GM12864 (cell line): ENCODE results near the gene IL18.
"Not testable (repeated sequence)": the region's sequence is repeated elsewhere in the genome, so short reads cannot be mapped to it uniquely, and the experiment has no call there.

Experiments
- DNase-seq: peaks from one replicate; pipeline ENCODE4 v3.0.0-alpha.2; 2011; ENCODE audit warnings: low read depth
- H3K4me3 ChIP-seq: 2 replicates; pipeline ENCODE4 v1.5.1; 2011; ENCODE audit warnings: mild to moderate bottlenecking, low read depth, low read length, control low read depth
- TF ChIP-seq, protein P1 (sequence below): IDR thresholded peaks from 2 replicates; pipeline ENCODE4 v1.5.1; 2011; ENCODE audit warnings: low read depth, mild to moderate bottlenecking, moderate library complexity, low read length, control low read depth, inconsistent platforms; ENCODE audit errors: missing control alignments

The IL18 gene

DNA sequence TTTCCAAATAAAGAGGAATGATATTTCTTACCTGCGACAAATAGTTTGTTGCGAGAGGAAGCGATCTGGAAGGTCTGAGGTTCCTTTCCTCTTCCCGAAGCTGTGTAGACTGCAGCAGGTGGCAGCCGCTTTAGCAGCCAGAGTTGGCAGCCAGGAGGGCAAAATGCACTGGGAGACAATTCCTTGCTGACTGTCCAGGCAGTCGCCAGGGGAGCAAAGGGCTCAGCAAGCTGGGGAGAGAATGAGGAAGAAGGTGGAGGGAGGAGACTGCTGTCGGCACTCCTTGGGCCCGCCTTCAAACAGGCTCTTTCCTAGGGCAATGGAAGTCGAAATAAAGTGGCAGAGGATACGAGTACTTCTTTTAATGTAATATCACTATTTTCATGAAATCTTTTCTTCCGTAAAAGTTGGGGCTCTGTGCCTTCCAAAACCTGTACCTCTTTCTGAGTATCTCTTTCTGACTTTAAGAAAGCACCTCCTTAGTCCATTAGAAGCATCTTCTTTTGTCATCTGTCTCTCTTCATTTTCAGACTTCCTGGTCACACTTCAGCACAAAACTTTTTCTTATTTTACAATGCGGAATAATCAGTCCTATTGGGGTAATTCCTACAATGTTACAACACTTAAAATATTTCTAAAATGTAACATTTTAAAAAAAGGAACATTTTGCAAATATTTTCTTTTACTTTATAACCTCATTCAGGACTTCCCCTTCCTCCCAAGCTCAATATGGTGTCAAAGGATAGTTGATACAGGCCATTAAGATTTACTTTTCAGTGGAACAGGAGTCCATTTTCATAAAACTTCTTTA is at the start of gene IL18:
Gene IL18, minus strand, starts transcription at position 220 of the 811 bp plus-strand sequence. CDS start 9,041 bp downstream, outside the sequence.
- TF ChIP-seq, protein P1, sequence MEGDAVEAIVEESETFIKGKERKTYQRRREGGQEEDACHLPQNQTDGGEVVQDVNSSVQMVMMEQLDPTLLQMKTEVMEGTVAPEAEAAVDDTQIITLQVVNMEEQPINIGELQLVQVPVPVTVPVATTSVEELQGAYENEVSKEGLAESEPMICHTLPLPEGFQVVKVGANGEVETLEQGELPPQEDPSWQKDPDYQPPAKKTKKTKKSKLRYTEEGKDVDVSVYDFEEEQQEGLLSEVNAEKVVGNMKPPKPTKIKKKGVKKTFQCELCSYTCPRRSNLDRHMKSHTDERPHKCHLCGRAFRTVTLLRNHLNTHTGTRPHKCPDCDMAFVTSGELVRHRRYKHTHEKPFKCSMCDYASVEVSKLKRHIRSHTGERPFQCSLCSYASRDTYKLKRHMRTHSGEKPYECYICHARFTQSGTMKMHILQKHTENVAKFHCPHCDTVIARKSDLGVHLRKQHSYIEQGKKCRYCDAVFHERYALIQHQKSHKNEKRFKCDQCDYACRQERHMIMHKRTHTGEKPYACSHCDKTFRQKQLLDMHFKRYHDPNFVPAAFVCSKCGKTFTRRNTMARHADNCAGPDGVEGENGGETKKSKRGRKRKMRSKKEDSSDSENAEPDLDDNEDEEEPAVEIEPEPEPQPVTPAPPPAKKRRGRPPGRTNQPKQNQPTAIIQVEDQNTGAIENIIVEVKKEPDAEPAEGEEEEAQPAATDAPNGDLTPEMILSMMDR, result no peak
- no peak for DNase-seq
- no peak within 1 kb of the TSS for H3K4me3 ChIP-seq

GRCh38 chr11:112212710-112213109 is 48.8 kb upstream of the IL18 start:
- DNase-seq, result no peak
- TF ChIP-seq, protein P1, result no peak
- no peak overlapping the region for H3K4me3 ChIP-seq

GRCh38 chr11:112212290-112212689 is 48.4 kb upstream of the IL18 start:
- no peak for DNase-seq

DNA sequence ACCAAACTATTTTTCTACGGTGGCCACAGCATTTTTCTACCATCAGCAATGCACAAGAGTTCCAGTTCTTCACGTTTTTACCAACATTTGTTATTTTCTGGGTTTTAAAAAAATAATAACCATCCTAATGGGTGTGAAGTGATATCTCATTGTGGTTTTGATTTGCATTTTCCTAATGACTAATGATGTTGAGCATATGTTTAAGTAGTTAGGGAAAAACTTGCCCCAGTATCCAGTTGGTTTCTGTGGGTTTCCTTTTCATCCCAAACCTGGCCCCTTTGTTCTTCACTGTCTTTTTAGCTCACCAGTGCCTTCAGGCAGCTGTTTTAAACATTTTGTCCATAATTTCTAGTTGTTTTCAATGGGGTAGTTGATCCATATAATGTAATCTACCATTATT is 47.6 kb upstream of the IL18 start:
- no peak overlapping the region for H3K4me3 ChIP-seq
- TF ChIP-seq, protein P1, result no peak

More at GRCh38 chr11:112212290-112212689, 48.4 kb upstream of the IL18 start:
- TF ChIP-seq, protein P1, result no peak
- H3K4me3 ChIP-seq, result no peak overlapping the region

DNA sequence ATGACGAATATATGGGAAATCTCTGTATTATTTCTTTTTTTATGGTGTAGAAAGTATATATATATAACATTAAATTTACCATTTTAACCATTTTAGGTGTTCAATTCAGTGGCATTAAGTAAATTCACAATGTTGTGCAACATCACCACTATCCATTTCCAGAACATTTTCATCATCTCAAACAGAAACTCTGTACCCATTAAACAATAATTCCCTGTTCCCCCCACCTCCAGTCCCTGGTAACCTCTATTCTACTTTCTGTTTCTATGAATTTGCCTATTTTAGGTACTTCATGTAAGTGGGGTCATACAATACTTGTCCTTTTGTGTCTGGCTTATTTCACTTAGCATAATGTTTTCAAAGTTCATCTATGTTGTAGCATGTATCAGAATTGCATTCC is 47.0 kb upstream of the IL18 start:
- no peak overlapping the region for H3K4me3 ChIP-seq
- DNase-seq, result no peak
- TF ChIP-seq, protein P1, result no peak

More for the DNA sequence above, 47.6 kb upstream of the IL18 start:
- DNase-seq, result no peak

DNA sequence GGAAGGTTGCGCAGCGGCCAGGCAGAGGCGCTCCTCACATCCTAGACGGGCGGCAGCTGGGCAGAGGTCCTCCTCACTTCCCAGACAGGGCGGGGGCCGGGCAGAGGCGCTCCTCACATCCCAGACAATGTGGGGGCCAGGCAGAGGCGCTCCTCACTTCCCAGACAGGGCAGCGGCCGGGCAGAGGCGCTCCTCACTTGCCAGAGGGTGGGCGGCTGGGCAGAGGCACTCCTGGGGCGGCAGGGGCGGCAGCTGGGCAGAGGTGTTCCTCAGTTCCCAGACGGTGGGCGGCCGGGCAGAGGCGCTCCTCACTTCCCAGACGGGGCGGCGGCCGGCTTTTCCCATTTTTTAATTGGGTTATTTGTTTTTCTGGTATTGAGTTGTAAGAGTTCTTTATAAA is 42.2 kb upstream of the IL18 start:
- no peak overlapping the region for H3K4me3 ChIP-seq
- TF ChIP-seq, protein P1, result no peak
- no peak for DNase-seq

GRCh38 chr11:112200252-112200651 is 36.4 kb upstream of the IL18 start:
- H3K4me3 ChIP-seq, result no peak overlapping the region
- DNase-seq, result no peak
- TF ChIP-seq, protein P1, result no peak

DNA sequence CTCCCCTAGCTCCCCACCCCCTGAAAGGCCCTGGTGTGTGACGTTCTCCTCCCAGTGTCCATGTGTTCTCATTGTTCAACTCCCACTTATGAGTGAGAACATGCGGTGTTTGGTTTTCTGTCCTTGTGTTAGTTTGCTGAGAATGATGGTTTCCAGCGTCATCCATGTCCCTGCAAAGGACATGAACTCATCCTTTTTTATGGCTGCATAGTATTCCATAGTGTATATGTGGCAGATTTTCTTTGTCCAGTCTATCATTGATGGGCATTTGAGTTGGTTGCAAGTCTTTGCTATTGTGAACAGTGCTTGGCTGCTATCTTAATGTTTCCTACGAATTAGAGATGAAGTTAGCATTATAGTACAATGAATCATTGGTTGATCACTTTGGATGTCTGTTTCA is 35.2 kb upstream of the IL18 start:
- not testable (repeated sequence) for H3K4me3 ChIP-seq, DNase-seq
